Body of pancreas (tissue), 4 donors: ENCODE results near the gene PLAC1. TPM values are rescaled to one million over a fixed set of nuclear protein-coding genes. Genes with fewer than 3 reads are reported as not detected.
A peak's percentile ranks its signal among the peaks of the same experiment; 100 is the strongest.

ENCODE experiments used
- ATAC-seq: fragments of 150-250 bp; one replicate; pipeline ENCODE4 v1.9.1; 2016
- DNase-seq, 4 donors: peaks; one replicate each; pipeline ENCODE4 v3.0.0-alpha.2; 2019
- H3K27ac ChIP-seq, 4 donors: fragments of 200-600 bp; sonication (generic); 1 replicate in 3 of 4; 2 replicates in 1 of 4; pipeline versions ENCODE4 v1.5.1 to v1.6.1; 2016 to 2019; ENCODE audit warnings: mild to moderate bottlenecking in 1 of 4, mixed read lengths in 1 of 4, moderate library complexity in 1 of 4
- H3K27me3 ChIP-seq, 2 donors: fragments of 200-600 bp; sonication (generic); one replicate each; pipeline ENCODE4 v1.6.0; 2016; ENCODE audit warnings: mild to moderate bottlenecking in 1 of 2
- H3K36me3 ChIP-seq, 2 donors: fragments of 200-600 bp; sonication (generic); replicated peaks in 1 of 2; 2 replicates each; pipeline ENCODE4 v1.5.1; 2016; ENCODE audit warnings: low read depth in 2 of 2; ENCODE audit not compliant: insufficient read depth in 1 of 2
- H3K4me1 ChIP-seq: fragments of 200-600 bp; sonication (generic); one replicate; pipeline ENCODE4 v1.6.0; 2016
- H3K4me3 ChIP-seq, 2 donors: fragments of 200-600 bp; sonication (generic); 1 replicate in 1 of 2; 2 replicates in 1 of 2; pipeline ENCODE4 v1.5.1; 2016 to 2019
- H3K9me3 ChIP-seq, 3 donors: fragments of 200-600 bp; sonication (generic); 1 replicate in 2 of 3; 2 replicates in 1 of 3; pipeline ENCODE4 v1.5.1; 2016
- POLR2A ChIP-seq, 3 donors: fragments of 450-650 bp; IDR thresholded peaks; one replicate each; pipeline ENCODE4 v1.6.1; 2016; ENCODE audit warnings: antibody characterized with exemption in 3 of 3, mild to moderate bottlenecking in 2 of 3
- WGBS, 2 donors: methylation state at CpG; one replicate each; pipeline ENCODE4 v1.1.5; 2017; 5-methylcytosine and 5-hydroxymethylcytosine counted together
- intact Hi-C: fragments of 100-400 bp; cut with DNase I; formaldehyde crosslinking; loops from one replicate; pipeline ENCODE4 v1.15.1; 2023
- total RNA-seq, 2 donors: library from RNA; depleted of rRNA; stranded (reverse); fragments of >200 nt; gene quantifications; one replicate each; pipeline ENCODE4 v1.1.0, GENCODE V29; 2016
- TF ChIP-seq, protein P1 (sequence below), 7 experiments: fragments of 450-650 bp in 4 of 7; fragments of 200-600 bp in 3 of 7; sonication (generic) in 3 of 7; IDR thresholded peaks; one replicate each; pipeline ENCODE4 v1.5.1; 2016 to 2019; ENCODE audit warnings: antibody characterized with exemption in 7 of 7

PLAC1 gene
- total RNA-seq, 2 donors from 2014 or later, result not detected

DNA sequence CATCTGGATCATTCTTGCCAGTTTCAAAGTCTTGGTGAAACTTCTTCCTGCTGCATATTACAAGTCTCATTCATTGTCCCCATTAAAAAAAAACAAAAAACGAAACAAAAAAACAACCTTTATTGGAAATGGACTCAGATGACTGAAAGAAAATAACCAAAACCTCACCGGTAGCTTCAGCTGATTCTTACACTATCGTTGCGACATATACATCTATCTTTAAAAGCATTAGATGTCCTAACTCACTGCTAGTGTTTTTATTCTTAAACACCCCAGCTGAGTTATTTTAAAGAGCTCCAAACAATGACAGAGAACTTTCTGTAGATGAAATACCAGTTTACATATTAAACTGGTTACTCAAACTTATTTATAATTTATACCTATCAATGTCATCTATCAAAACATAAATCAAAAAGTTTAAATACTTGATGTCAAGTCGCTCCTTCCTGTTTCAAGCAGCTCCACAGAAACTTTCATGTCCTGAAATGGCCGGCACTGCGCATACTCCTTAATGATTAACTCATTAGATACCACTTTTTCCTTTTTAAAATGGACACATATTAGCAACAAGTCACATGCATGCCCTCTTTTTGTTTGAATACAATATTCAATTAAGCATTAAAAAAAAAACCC is 111.1 kb downstream of the PLAC1 start:
- H3K4me3 ChIP-seq, result no peak overlapping the region
- H3K4me1 ChIP-seq, result peaks cover 16% of the 10 kb centered on the region
- intact Hi-C loops, result no loop called here
- no peaks in the 10 kb centered on the region for H3K36me3 ChIP-seq
- WGBS, 2 donors, result 50 to 63% methylated on average over 7 of the region's 7 CpGs
- peaks cover 0 to 5% of the 10 kb centered on the region in 2 donors for H3K27me3 ChIP-seq
- TF ChIP-seq, protein P1, sequence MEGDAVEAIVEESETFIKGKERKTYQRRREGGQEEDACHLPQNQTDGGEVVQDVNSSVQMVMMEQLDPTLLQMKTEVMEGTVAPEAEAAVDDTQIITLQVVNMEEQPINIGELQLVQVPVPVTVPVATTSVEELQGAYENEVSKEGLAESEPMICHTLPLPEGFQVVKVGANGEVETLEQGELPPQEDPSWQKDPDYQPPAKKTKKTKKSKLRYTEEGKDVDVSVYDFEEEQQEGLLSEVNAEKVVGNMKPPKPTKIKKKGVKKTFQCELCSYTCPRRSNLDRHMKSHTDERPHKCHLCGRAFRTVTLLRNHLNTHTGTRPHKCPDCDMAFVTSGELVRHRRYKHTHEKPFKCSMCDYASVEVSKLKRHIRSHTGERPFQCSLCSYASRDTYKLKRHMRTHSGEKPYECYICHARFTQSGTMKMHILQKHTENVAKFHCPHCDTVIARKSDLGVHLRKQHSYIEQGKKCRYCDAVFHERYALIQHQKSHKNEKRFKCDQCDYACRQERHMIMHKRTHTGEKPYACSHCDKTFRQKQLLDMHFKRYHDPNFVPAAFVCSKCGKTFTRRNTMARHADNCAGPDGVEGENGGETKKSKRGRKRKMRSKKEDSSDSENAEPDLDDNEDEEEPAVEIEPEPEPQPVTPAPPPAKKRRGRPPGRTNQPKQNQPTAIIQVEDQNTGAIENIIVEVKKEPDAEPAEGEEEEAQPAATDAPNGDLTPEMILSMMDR (IDR thresholded peaks at IDR 0.05), result no peak
- TF ChIP-seq POLR2A (IDR thresholded peaks at IDR 0.05), result no peak
- no peaks in the 10 kb centered on the region for H3K9me3 ChIP-seq
- no peak overlapping the region for H3K27ac ChIP-seq
- DNase-seq (no peak), ATAC-seq (no peak)

DNA sequence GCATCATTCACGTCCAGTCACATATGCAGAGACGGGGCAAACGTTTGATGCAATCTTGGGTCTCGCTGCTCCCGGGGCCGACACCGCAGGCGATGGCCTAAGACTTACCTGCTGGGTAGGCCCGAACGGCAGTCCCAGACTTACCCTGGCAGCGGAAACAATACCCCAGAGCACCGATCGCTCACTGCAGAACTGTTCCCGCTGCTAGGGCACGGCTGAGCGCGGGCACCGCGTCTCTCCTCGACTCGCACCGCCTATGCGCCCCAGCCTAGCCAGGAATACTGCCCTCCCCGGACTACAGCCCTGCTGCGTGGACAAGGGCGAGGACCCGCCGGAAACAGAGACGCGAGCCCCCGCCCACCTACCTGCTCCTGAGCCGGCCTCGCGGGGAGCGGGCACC is 112.1 kb downstream of the PLAC1 start:
- DNase-seq, result no peak
- Histone ChIP-seq H3K27me3 (peaks cover 0 to 5% of the 10 kb centered on the region in 2 donors), H3K4me3 (no peak overlapping the region)

DNA sequence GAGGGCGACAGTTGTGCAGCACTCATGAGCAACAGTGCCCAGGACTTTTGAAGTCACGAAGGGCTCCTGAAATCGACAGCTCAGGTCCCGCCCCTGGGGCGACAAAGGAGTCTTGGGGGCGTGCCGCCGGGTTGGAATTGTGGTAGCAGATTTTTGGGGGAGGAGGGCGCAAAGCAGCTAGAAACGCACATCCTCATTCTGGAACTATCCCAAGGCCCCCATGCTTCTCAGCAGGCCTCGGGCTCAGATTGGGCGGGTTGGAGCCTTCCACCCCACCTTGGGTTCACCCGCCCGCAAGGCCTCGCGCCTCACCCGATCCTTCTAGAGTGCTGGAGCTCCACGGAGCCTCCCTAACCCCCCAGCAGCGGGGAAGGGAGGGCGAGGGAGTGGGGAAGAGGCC is 112.8 kb downstream of the PLAC1 start:
- DNase-seq (no peak), ATAC-seq (no peak)
- Histone ChIP-seq H3K27me3 (peaks cover 0 to 5% of the 10 kb centered on the region in 2 donors), H3K27ac (no peak overlapping the region), H3K4me3 (no peak overlapping the region), H3K9me3 (no peaks in the 10 kb centered on the region), H3K36me3 (no peaks in the 10 kb centered on the region), H3K4me1 (peaks cover 16% of the 10 kb centered on the region)
- WGBS, 2 donors, result 91 to 94% methylated on average over 9 to 10 of the region's 20 CpGs
- TF ChIP-seq, protein P1 (IDR thresholded peaks at IDR 0.05), result no peak
- no peak for TF ChIP-seq POLR2A (IDR thresholded peaks at IDR 0.05)
- intact Hi-C loops, result no loop called here

More for the DNA sequence above, 112.1 kb downstream of the PLAC1 start:
- Histone ChIP-seq H3K36me3 (no peaks in the 10 kb centered on the region), H3K9me3 (no peaks in the 10 kb centered on the region), H3K4me1 (peaks cover 16% of the 10 kb centered on the region), H3K27ac (no peak overlapping the region)
- WGBS, 2 donors, result 80 to 89% methylated on average over 4 to 30 of the region's 35 CpGs
- ATAC-seq, result no peak
- intact Hi-C loops, result no loop called here
- TF ChIP-seq, protein P1 (IDR thresholded peaks at IDR 0.05), result no peak
- no peak for TF ChIP-seq POLR2A (IDR thresholded peaks at IDR 0.05)

DNA sequence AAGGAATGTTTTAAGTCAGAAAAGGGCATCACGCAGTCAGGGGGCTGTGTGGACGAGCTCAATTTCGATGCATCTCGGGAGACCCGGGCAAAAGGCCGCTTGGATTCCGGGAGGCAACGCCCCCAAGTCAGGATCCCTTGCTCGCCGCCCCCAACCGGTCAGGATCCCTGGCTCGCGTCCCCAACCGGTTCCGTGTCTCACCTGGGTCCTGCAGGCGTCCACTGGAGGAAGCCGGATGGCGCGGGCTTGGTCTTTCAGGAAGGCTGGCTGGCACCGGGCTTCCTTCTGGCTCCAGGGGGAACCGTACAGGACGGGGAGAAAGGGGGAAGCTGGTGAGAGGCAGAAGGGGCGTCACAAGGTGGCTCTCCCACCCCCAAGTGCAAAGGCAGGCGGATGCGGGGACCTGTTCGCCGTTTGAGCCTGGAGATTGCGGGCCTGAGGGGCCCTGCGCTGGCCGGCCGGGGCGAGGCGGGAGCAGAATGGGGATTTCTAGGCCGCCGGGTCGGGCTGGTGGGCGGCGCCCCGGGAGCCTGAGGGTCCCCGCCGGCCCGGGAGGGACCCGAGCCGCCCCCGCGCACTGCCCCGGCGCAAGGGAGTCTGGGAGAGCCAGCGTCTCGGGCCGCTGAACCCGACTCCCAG is 113.6 kb downstream of the PLAC1 start:
- H3K4me1 ChIP-seq, result peaks cover 11% of the 10 kb centered on the region
- no peaks in the 10 kb centered on the region for H3K9me3 ChIP-seq
- peaks cover 0 to 5% of the 10 kb centered on the region in 2 donors for H3K27me3 ChIP-seq
- H3K4me3 ChIP-seq, result no peak overlapping the region
- DNase-seq (peak; percentile 3 to 41 (median 26)), ATAC-seq (peak; percentile 12)
- H3K36me3 ChIP-seq, result no peaks in the 10 kb centered on the region
- 13 to 27% methylated on average over 4 to 31 of the region's 52 CpGs for WGBS, 2 donors
- no peak overlapping the region for H3K27ac ChIP-seq
- no peak for TF ChIP-seq POLR2A (IDR thresholded peaks at IDR 0.05)
- TF ChIP-seq, protein P1 (IDR thresholded peaks at IDR 0.05), result no peak
- intact Hi-C loops, result no loop called here
